Measurements from ENCODE around the gene SPATS2. TPM values are rescaled to one million over a fixed set of nuclear protein-coding genes. Genes with fewer than 3 reads are reported as not detected.

SPATS2 gene
- total RNA-seq, 2 experiments from 2014 or later, result 6.1 to 6.4 TPM

DNA sequence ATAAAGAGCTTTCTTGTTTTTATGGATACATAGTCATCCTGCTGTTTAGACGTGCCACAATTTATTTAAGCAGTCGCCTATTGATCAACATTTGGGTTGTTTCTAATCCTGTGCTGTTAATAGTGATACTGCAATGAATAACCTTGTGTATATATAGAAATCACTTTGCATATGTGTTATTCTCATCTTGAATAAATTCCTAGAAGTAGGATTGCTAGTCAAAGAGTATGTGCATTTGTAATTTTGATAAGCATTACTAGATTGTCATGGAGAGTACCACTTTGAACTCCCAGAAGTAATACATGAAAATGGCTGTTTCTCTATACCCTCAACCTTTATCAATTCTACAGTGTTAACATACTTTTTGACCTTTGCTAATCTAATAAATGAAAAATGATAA lies 126.6 kb downstream of the SPATS2 start:
- DNase-seq (no peak), ATAC-seq (ENCODE audit: poor library complexity) (no peak)
- CTCF ChIA-PET, result no interaction called here
- Mint-ChIP-seq H3K36me3 (ENCODE audit: low read depth) (peaks cover 11% of the 10 kb centered on the region), H3K4me3 (no peak overlapping the region), H3K4me1 (ENCODE audit: low read depth) (no peaks in the 10 kb centered on the region), H3K9me3 (no peaks in the 10 kb centered on the region), H3K27ac (no peak overlapping the region), H3K27me3 (no peaks in the 10 kb centered on the region)
- Histone ChIP-seq H3K4me1 (ENCODE audit: insufficient read depth, low read length) (no peaks in the 10 kb centered on the region), H3K4me3 (ENCODE audit: low read length) (no peak overlapping the region), H3K27ac (ENCODE audit: low read depth in 1 of 2, low read length in 2 of 2) (no peak overlapping the region), H3K27me3 (ENCODE audit: control insufficient read depth in 1 of 2, insufficient read depth in 2 of 2, low read length in 2 of 2) (no peaks in the 10 kb centered on the region), H3K9me3 (ENCODE audit: control insufficient read depth in 1 of 2, insufficient read depth in 1 of 2, low read length in 2 of 2) (no peaks in the 10 kb centered on the region), H3K36me3 (ENCODE audit: insufficient read depth, low read length) (no peaks in the 10 kb centered on the region)
- intact Hi-C loops (cut with DNase I, micrococcal nuclease), result no loop called here
- POLR2A ChIA-PET, result interaction anchor here (0.6 to 1.0 kb wide), 2 partner anchors 66 to 151 kb away, joined by 4 read pairs; no protein-coding TSS in a partner anchor
- TF ChIP-seq, protein P1, sequence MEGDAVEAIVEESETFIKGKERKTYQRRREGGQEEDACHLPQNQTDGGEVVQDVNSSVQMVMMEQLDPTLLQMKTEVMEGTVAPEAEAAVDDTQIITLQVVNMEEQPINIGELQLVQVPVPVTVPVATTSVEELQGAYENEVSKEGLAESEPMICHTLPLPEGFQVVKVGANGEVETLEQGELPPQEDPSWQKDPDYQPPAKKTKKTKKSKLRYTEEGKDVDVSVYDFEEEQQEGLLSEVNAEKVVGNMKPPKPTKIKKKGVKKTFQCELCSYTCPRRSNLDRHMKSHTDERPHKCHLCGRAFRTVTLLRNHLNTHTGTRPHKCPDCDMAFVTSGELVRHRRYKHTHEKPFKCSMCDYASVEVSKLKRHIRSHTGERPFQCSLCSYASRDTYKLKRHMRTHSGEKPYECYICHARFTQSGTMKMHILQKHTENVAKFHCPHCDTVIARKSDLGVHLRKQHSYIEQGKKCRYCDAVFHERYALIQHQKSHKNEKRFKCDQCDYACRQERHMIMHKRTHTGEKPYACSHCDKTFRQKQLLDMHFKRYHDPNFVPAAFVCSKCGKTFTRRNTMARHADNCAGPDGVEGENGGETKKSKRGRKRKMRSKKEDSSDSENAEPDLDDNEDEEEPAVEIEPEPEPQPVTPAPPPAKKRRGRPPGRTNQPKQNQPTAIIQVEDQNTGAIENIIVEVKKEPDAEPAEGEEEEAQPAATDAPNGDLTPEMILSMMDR (IDR thresholded peaks at IDR 0.05), result no peak

- Mint-ChIP-seq H3K9me3 (no peaks in the 10 kb centered on the region), H3K36me3 (ENCODE audit: low read depth) (peaks cover 11% of the 10 kb centered on the region), H3K27ac (no peak overlapping the region), H3K4me1 (ENCODE audit: low read depth) (peaks cover 1% of the 10 kb centered on the region), H3K4me3 (no peak overlapping the region), H3K27me3 (no peaks in the 10 kb centered on the region)
- CTCF ChIA-PET, result interaction anchor here (0.7 to 3.0 kb wide), 2 partner anchors 16 to 138 kb away, joined by 3 to 11 read pairs; no protein-coding TSS in a partner anchor
- Histone ChIP-seq H3K36me3 (ENCODE audit: insufficient read depth, low read length) (no peaks in the 10 kb centered on the region), H3K4me3 (ENCODE audit: low read length) (no peak overlapping the region), H3K4me1 (ENCODE audit: insufficient read depth, low read length) (no peaks in the 10 kb centered on the region), H3K27me3 (ENCODE audit: control insufficient read depth in 1 of 2, insufficient read depth in 2 of 2, low read length in 2 of 2) (no peaks in the 10 kb centered on the region), H3K9me3 (ENCODE audit: control insufficient read depth in 1 of 2, insufficient read depth in 1 of 2, low read length in 2 of 2) (no peaks in the 10 kb centered on the region), H3K27ac (ENCODE audit: low read depth in 1 of 2, low read length in 2 of 2) (no peak overlapping the region)
- TF ChIP-seq, protein P1 (IDR thresholded peaks at IDR 0.05), result no peak
- intact Hi-C loops (cut with DNase I, micrococcal nuclease), result no loop called here
- DNase-seq, result no peak
- POLR2A ChIA-PET, result interaction anchor here (0.6 kb wide), 1 partner anchor 91 kb away, joined by 4 read pairs; no protein-coding TSS in a partner anchor
- no peak for ATAC-seq (ENCODE audit: poor library complexity)
Observed at GRCh38 chr12:49496417-49497360, 129.4 kb downstream of the SPATS2 start.

GRCh38 chr12:49501895-49502294 lies 134.6 kb downstream of the SPATS2 start:
- Histone ChIP-seq H3K4me1 (ENCODE audit: insufficient read depth, low read length) (peaks cover 3% of the 10 kb centered on the region), H3K27ac (ENCODE audit: low read depth in 1 of 2, low read length in 2 of 2) (no peak overlapping the region), H3K9me3 (ENCODE audit: control insufficient read depth in 1 of 2, insufficient read depth in 1 of 2, low read length in 2 of 2) (no peaks in the 10 kb centered on the region), H3K4me3 (ENCODE audit: low read length) (no peak overlapping the region), H3K36me3 (ENCODE audit: insufficient read depth, low read length) (no peaks in the 10 kb centered on the region), H3K27me3 (ENCODE audit: control insufficient read depth in 1 of 2, insufficient read depth in 2 of 2, low read length in 2 of 2) (no peaks in the 10 kb centered on the region)
- Mint-ChIP-seq H3K27ac (peak overlapping the region; percentile 83), H3K9me3 (no peaks in the 10 kb centered on the region), H3K4me3 (peak overlapping the region; percentile 42), H3K36me3 (ENCODE audit: low read depth) (peaks cover 9% of the 10 kb centered on the region), H3K4me1 (ENCODE audit: low read depth) (peaks cover 14% of the 10 kb centered on the region), H3K27me3 (no peaks in the 10 kb centered on the region)
- ChIA-PET CTCF (interaction anchor here (1.0 to 1.2 kb wide), 2 partner anchors 9 to 12 kb away, joined by 3 read pairs; no protein-coding TSS in a partner anchor), POLR2A (interaction anchor here (2.3 kb wide), 1 partner anchor 135 kb away, joined by 5 read pairs; the partner anchor contains the start of gene SPATS2)
- intact Hi-C loops (cut with DNase I, micrococcal nuclease), result no loop called here
- ATAC-seq (ENCODE audit: poor library complexity) (no peak), DNase-seq (no peak)
- TF ChIP-seq, protein P1 (IDR thresholded peaks at IDR 0.05), result no peak

Data from CD4-positive, alpha-beta T cell (primary cell).